Caco-2 (cell line): ENCODE results near the gene KCNA10. TPM values are rescaled to one million over a fixed set of nuclear protein-coding genes. Genes with fewer than 3 reads are reported as not detected.

Experiments
- BruUV-seq: library from RNA; stranded (reverse); fragments of 400-500 nt; replicated peaks from 2 replicates; lab custom pipeline; 2021; lab: Mats Ljungman, UMichigan
- CTCF ChIA-PET: fragments of 300-600 bp; sonication (Branson Sonifier 250); formaldehyde crosslinking; loops from one replicate; lab custom pipeline; 2022; ENCODE audit warnings: antibody characterized with exemption; lab: Charles Lee
- POLR2A ChIA-PET: fragments of 300-600 bp; sonication (Branson Sonifier 250); formaldehyde crosslinking; loops from one replicate; lab custom pipeline; 2022; ENCODE audit warnings: antibody characterized with exemption; lab: Charles Lee
- DNase-seq, 2 experiments: peaks; one replicate each; pipeline versions ENCODE4 v3.0.0 to v3.0.0-alpha.2; 2020 to 2022
- H3K27me3 ChIP-seq: replicated peaks from 2 replicates; pipeline ENCODE4 v1.6.0; 2011; ENCODE audit warnings: low read length; ENCODE audit not compliant: control insufficient read depth, insufficient read depth
- H3K36me3 ChIP-seq: 2 replicates; pipeline ENCODE4 v1.5.1; 2011; ENCODE audit warnings: low read length; ENCODE audit not compliant: control insufficient read depth, insufficient read depth
- H3K4me1 ChIP-seq: fragments of 250-450 bp; sonication (Bioruptor Pico); 2 replicates; pipeline ENCODE4 v1.5.1; 2020; ENCODE audit warnings: mild to moderate bottlenecking
- H3K4me3 ChIP-seq: 2 replicates; pipeline ENCODE4 v1.5.1; 2011; ENCODE audit warnings: low read depth, mild to moderate bottlenecking, control low read depth, low read length
- H3K9me3 ChIP-seq: fragments of 250-450 bp; sonication (Bioruptor Pico); 2 replicates; pipeline ENCODE4 v1.5.1; 2020; ENCODE audit warnings: mild to moderate bottlenecking, moderate library complexity
- H3K27ac Mint-ChIP-seq: one replicate; pipeline ENCODE4 v1.8.0; 2022; ENCODE audit warnings: mixed read lengths; ENCODE audit not compliant: unreplicated experiment
- H3K27me3 Mint-ChIP-seq: one replicate; pipeline ENCODE4 v1.8.0; 2022; ENCODE audit warnings: mixed read lengths; ENCODE audit not compliant: insufficient read depth, unreplicated experiment
- H3K36me3 Mint-ChIP-seq: one replicate; pipeline ENCODE4 v1.8.0; 2022; ENCODE audit warnings: mild to moderate bottlenecking, mixed read lengths; ENCODE audit not compliant: insufficient read depth, unreplicated experiment
- H3K4me1 Mint-ChIP-seq: one replicate; pipeline ENCODE4 v1.8.0; 2022; ENCODE audit warnings: low read depth, mixed read lengths; ENCODE audit not compliant: unreplicated experiment
- H3K4me3 Mint-ChIP-seq: one replicate; pipeline ENCODE4 v1.8.0; 2022; ENCODE audit warnings: mild to moderate bottlenecking, moderate library complexity, mixed read lengths; ENCODE audit not compliant: unreplicated experiment
- H3K9me3 Mint-ChIP-seq: one replicate; pipeline ENCODE4 v1.8.0; 2022; ENCODE audit warnings: mixed read lengths; ENCODE audit not compliant: unreplicated experiment
- CTCF ChIP-seq, 2 experiments: fragments of 200-600 bp in 1 of 2; IDR thresholded peaks; 1 replicate in 1 of 2; 2 replicates in 1 of 2; pipeline versions ENCODE4 v1.5.1 to v1.8.0; 2011 to 2022; ENCODE audit warnings: antibody characterized with exemption in 1 of 2, control low read depth in 1 of 2, inconsistent platforms in 1 of 2, low read depth in 1 of 2, low read length in 1 of 2, mild to moderate bottlenecking in 1 of 2, moderate library complexity in 1 of 2; ENCODE audit not compliant: insufficient read depth in 1 of 2, severe bottlenecking in 1 of 2, unreplicated experiment in 1 of 2
- intact Hi-C: fragments of 100-400 bp; cut with micrococcal nuclease; formaldehyde crosslinking; loops from one replicate; pipeline ENCODE4 v1.10.0; 2022; ENCODE audit not compliant: unreplicated experiment
- total RNA-seq: library from RNA; stranded (reverse); gene quantifications from 2 replicates; pipeline ENCODE4 v1.2.3, GENCODE V29; 2022

Gene KCNA10
- total RNA-seq, 1 experiment from 2014 or later = not detected

GRCh38 chr1:110477967-110478640 is 40.9 kb downstream of the KCNA10 start:
- no TSS peak for BruUV-seq
- Histone ChIP-seq H3K27me3 (no peaks in the 10 kb centered on the region), H3K4me1 (peaks cover 57% of the 10 kb centered on the region), H3K4me3 (no peak overlapping the region), H3K36me3 (no peaks in the 10 kb centered on the region), H3K9me3 (no peaks in the 10 kb centered on the region)
- Mint-ChIP-seq H3K27me3 (no peaks in the 10 kb centered on the region), H3K4me1 (peaks cover 36% of the 10 kb centered on the region), H3K4me3 (peak overlapping the region; percentile 19), H3K9me3 (no peaks in the 10 kb centered on the region), H3K36me3 (peaks cover 11% of the 10 kb centered on the region), H3K27ac (peak overlapping the region; percentile 89)
- no peak for TF ChIP-seq CTCF (IDR thresholded peaks at IDR 0.05; ENCODE audit: insufficient read depth in 1 of 2, low read depth in 1 of 2, low read length in 1 of 2, severe bottlenecking in 1 of 2, unreplicated experiment in 1 of 2)
- ChIA-PET POLR2A (interaction anchor here (1.5 kb wide), 1 partner anchor 13 kb away, joined by 4 read pairs; no protein-coding TSS in a partner anchor), CTCF (interaction anchor here (1.9 to 2.8 kb wide), 4 partner anchors 13 to 65 kb away, joined by 5 to 13 read pairs (median 7); no protein-coding TSS in a partner anchor)
- intact Hi-C loops = loop anchor here (1.0 kb wide), 2 partner anchors 14 to 18 kb away; no protein-coding TSS in a partner anchor
- peak; percentile 40 to 53 for DNase-seq

- H3K9me3 Mint-ChIP-seq = no peaks in the 10 kb centered on the region
- peaks cover 11% of the 10 kb centered on the region for H3K36me3 Mint-ChIP-seq
- Histone ChIP-seq H3K27me3 (no peaks in the 10 kb centered on the region), H3K9me3 (no peaks in the 10 kb centered on the region), H3K4me3 (no peak overlapping the region), H3K4me1 (peaks cover 57% of the 10 kb centered on the region), H3K36me3 (no peaks in the 10 kb centered on the region)
- POLR2A ChIA-PET = interaction anchor here (1.5 kb wide), 1 partner anchor 12 kb away, joined by 4 read pairs; no protein-coding TSS in a partner anchor
- BruUV-seq = no TSS peak
- peaks cover 35% of the 10 kb centered on the region for H3K4me1 Mint-ChIP-seq
- peak; percentile 27 to 47 for DNase-seq
- peak overlapping the region; percentile 89 for H3K27ac Mint-ChIP-seq
- TF ChIP-seq CTCF (IDR thresholded peaks at IDR 0.05; ENCODE audit: insufficient read depth in 1 of 2, low read depth in 1 of 2, low read length in 1 of 2, severe bottlenecking in 1 of 2, unreplicated experiment in 1 of 2) = peak in 1 of 2 experiments; percentile 15
- intact Hi-C loops = loop anchor here (1.0 kb wide), 2 partner anchors 13 to 19 kb away; no protein-coding TSS in a partner anchor
- no peak overlapping the region for H3K4me3 Mint-ChIP-seq
- no peaks in the 10 kb centered on the region for H3K27me3 Mint-ChIP-seq
- CTCF ChIA-PET = interaction anchor here (1.9 to 2.8 kb wide), 4 partner anchors 13 to 65 kb away, joined by 5 to 13 read pairs (median 7); no protein-coding TSS in a partner anchor
Measured at GRCh38 chr1:110477445-110477957, 41.5 kb downstream of the KCNA10 start.

GRCh38 chr1:110477041-110477440 is 41.9 kb downstream of the KCNA10 start:
- H3K4me1 Mint-ChIP-seq = peaks cover 35% of the 10 kb centered on the region
- no peak for TF ChIP-seq CTCF (IDR thresholded peaks at IDR 0.05; ENCODE audit: insufficient read depth in 1 of 2, low read depth in 1 of 2, low read length in 1 of 2, severe bottlenecking in 1 of 2, unreplicated experiment in 1 of 2)
- H3K4me3 ChIP-seq = no peak overlapping the region
- no peaks in the 10 kb centered on the region for H3K9me3 Mint-ChIP-seq
- H3K9me3 ChIP-seq = no peaks in the 10 kb centered on the region
- TSS peak; percentile 50 for BruUV-seq
- ChIA-PET POLR2A (interaction anchor here (1.5 kb wide), 1 partner anchor 12 kb away, joined by 4 read pairs; no protein-coding TSS in a partner anchor), CTCF (interaction anchor here (1.9 to 2.8 kb wide), 4 partner anchors 12 to 64 kb away, joined by 5 to 13 read pairs (median 7); no protein-coding TSS in a partner anchor)
- peak overlapping the region; percentile 89 for H3K27ac Mint-ChIP-seq
- no peaks in the 10 kb centered on the region for H3K27me3 Mint-ChIP-seq
- H3K36me3 ChIP-seq = no peaks in the 10 kb centered on the region
- no peaks in the 10 kb centered on the region for H3K27me3 ChIP-seq
- peak in 1 of 2 experiments; percentile 26 for DNase-seq
- intact Hi-C loops = loop anchor here (1.0 kb wide), 2 partner anchors 13 to 19 kb away; no protein-coding TSS in a partner anchor
- peaks cover 11% of the 10 kb centered on the region for H3K36me3 Mint-ChIP-seq
- peak overlapping the region; percentile 27 for H3K4me3 Mint-ChIP-seq
- H3K4me1 ChIP-seq = peaks cover 57% of the 10 kb centered on the region
